Type B pancreatic cell (in vitro differentiated cells): Measurements from ENCODE around the gene TREX2. TPM values are rescaled to one million over a fixed set of nuclear protein-coding genes. Genes with fewer than 3 reads are reported as not detected.

Experiments used
- DNase-seq: peaks from one replicate; pipeline ENCODE4 v3.0.0; 2021; ENCODE audit warnings: mixed read lengths; ENCODE audit not compliant: unreplicated experiment; ENCODE audit errors: extremely low spot score
- H3K27ac Mint-ChIP-seq: 2 replicates; pipeline ENCODE4 v1.8.0; 2021; ENCODE audit warnings: mild to moderate bottlenecking, mixed read lengths
- H3K27me3 Mint-ChIP-seq: 2 replicates; pipeline ENCODE4 v1.8.0; 2021; ENCODE audit warnings: mixed read lengths
- H3K36me3 Mint-ChIP-seq: 2 replicates; pipeline ENCODE4 v1.8.0; 2021; ENCODE audit warnings: mixed read lengths
- H3K4me1 Mint-ChIP-seq: one replicate; pipeline ENCODE4 v1.8.0; 2021; ENCODE audit warnings: mixed read lengths; ENCODE audit not compliant: unreplicated experiment
- H3K4me3 Mint-ChIP-seq: 2 replicates; pipeline ENCODE4 v1.8.0; 2021; ENCODE audit warnings: mild to moderate bottlenecking, mixed read lengths
- H3K9me3 Mint-ChIP-seq: 2 replicates; pipeline ENCODE4 v1.8.0; 2021; ENCODE audit warnings: mixed read lengths
- CTCF ChIP-seq: fragments of 200-600 bp; sonication (generic); conservative IDR thresholded peaks from 2 replicates; pipeline ENCODE4 v1.5.0; 2021; ENCODE audit warnings: antibody characterized with exemption, mild to moderate bottlenecking
- total RNA-seq: library from RNA; stranded (reverse); gene quantifications from 2 replicates; pipeline ENCODE4 v1.2.1, GENCODE V29; 2021; ENCODE audit warnings: low replicate concordance

TREX2 gene
- total RNA-seq, 1 donor from 2014 or later, result 0.72 TPM

- H3K4me1 Mint-ChIP-seq, result no peaks in the 10 kb centered on the region
- no peak for TF ChIP-seq CTCF
- peaks cover 10% of the 10 kb centered on the region for H3K27me3 Mint-ChIP-seq
- peaks cover 8% of the 10 kb centered on the region for H3K9me3 Mint-ChIP-seq
- no peak for DNase-seq
- no peaks in the 10 kb centered on the region for H3K36me3 Mint-ChIP-seq
- H3K4me3 Mint-ChIP-seq, result no peak within 1 kb of the TSS
- H3K27ac Mint-ChIP-seq, result no peak within 1 kb of the TSS
Observed at GRCh38 chrX:153401133-153401764, 44.6 kb downstream of the TREX2 start, which contains the start of gene PNMA6E. TSS of gene PNMA6E (minus strand) at chrX:153401350. CDS start at chrX:153398849, 2,501 bp downstream.

DNA sequence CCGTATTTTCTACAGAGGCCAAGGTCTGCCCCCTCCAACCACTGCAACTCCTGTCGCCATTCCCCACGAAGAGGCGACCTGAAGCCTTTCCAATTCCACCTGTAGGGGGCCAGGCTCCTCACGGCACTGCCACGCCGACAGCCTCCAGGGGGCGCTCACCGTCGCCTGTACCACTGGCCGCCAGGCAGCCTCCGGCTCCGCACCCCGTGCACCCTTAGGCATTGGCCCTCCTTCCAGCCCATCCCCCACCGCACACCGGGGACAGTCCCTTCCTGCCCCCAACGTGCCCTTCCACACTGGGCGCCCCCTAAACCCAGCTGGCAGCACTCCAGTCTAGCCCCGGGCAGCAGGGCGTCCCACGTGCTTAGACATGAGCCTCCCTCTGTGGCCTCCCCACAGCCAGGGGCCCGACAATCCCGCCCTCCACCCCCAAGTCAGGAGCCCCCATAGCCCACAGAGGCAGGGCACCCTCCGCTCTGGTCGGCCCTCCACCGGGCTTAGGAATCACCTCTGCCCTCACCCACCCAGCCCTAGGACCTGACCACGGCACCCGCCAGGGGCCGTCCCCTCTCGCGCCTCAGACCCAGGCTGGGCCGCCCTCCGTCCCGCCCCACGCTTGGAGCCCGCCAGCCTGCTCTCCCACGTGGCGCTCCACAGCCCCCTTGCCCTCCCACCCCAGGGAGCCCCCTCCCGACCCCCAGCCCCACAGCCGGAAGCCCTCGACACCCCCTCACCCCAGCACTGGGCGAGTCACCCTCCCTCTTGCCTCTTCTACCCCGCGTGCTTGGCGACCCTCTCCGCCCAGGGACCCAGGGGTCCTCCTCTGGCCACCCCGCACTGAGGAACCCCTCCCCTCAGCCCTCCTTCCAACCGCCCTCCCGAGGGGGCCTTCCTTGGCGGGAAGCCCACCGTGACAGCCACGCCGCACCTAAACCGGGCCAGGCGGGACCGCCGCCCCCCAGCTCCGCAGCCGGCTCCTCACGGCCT lies 45.4 kb downstream of the TREX2 start:
- DNase-seq, result no peak
- no peaks in the 10 kb centered on the region for H3K4me1 Mint-ChIP-seq
- peaks cover 6% of the 10 kb centered on the region for H3K27me3 Mint-ChIP-seq
- no peak overlapping the region for H3K4me3 Mint-ChIP-seq
- no peak overlapping the region for H3K27ac Mint-ChIP-seq
- peaks cover 8% of the 10 kb centered on the region for H3K9me3 Mint-ChIP-seq
- peak; percentile 79 for TF ChIP-seq CTCF
- H3K36me3 Mint-ChIP-seq, result no peaks in the 10 kb centered on the region

- Mint-ChIP-seq H3K4me1 (peaks cover 4% of the 10 kb centered on the region), H3K27me3 (no peaks in the 10 kb centered on the region), H3K27ac (no peak overlapping the region), H3K4me3 (no peak overlapping the region), H3K36me3 (no peaks in the 10 kb centered on the region), H3K9me3 (peaks cover 8% of the 10 kb centered on the region)
- no peak for TF ChIP-seq CTCF
- DNase-seq, result no peak
Observed at GRCh38 chrX:153398275-153398960, 47.4 kb downstream of the TREX2 start.

GRCh38 chrX:153397256-153397960 lies 48.4 kb downstream of the TREX2 start:
- TF ChIP-seq CTCF, result no peak
- Mint-ChIP-seq H3K27me3 (no peaks in the 10 kb centered on the region), H3K36me3 (no peaks in the 10 kb centered on the region), H3K4me1 (peaks cover 4% of the 10 kb centered on the region), H3K9me3 (no peaks in the 10 kb centered on the region), H3K27ac (no peak overlapping the region), H3K4me3 (no peak overlapping the region)
- no peak for DNase-seq
